ENCODE results near the gene SLC11A1. TPM values are rescaled to one million over a fixed set of nuclear protein-coding genes. Genes with fewer than 3 reads are reported as not detected.
A peak's percentile ranks its signal among the peaks of the same experiment; 100 is the strongest.

Gene SLC11A1
- total and polyA plus RNA-seq, 5 experiments from 2014 or later, result 0.27 to 1.2 (median 0.73) TPM

GRCh38 chr2:218347172-218347571, 34.9 kb upstream of the SLC11A1 start:
- Mint-ChIP-seq H3K36me3 (peaks cover 0 to 6% (median 0%) of the 10 kb centered on the region in 3 donors), H3K27ac (peak overlapping the region in 1 of 10 donors; percentile 7), H3K4me3 (no peak overlapping the region), H3K4me1 (peaks cover 0 to 4% (median 0%) of the 10 kb centered on the region in 4 donors), H3K9me3 (peaks cover 0 to 21% (median 8%) of the 10 kb centered on the region in 9 donors), H3K27me3 (no peaks in the 10 kb centered on the region)
- no peak for DNase-seq
- POLR2A ChIA-PET, result no interaction called here
- ATAC-seq, result no peak

- Mint-ChIP-seq H3K4me1 (peaks cover 0 to 8% (median 4%) of the 10 kb centered on the region in 4 donors), H3K9me3 (peaks cover 0 to 29% (median 10%) of the 10 kb centered on the region in 9 donors), H3K27ac (no peak overlapping the region), H3K27me3 (no peaks in the 10 kb centered on the region), H3K36me3 (peaks cover 0 to 9% (median 0%) of the 10 kb centered on the region in 3 donors), H3K4me3 (no peak overlapping the region)
- DNase-seq (peak in 1 of 10 donors; percentile 28), ATAC-seq (no peak)
- POLR2A ChIA-PET, result interaction anchor here (0.7 kb wide), 1 partner anchor 32 kb away, joined by 3 read pairs; no protein-coding TSS in a partner anchor
These were observed 28.0 kb upstream of the SLC11A1 start for GRCh38 chr2:218354045-218354444.

- Mint-ChIP-seq H3K4me3 (no peak overlapping the region), H3K27ac (peak overlapping the region in 1 of 10 donors; percentile 8), H3K4me1 (peaks cover 0 to 8% (median 4%) of the 10 kb centered on the region in 4 donors), H3K9me3 (peaks cover 0 to 27% (median 10%) of the 10 kb centered on the region in 9 donors), H3K36me3 (peaks cover 0 to 9% (median 0%) of the 10 kb centered on the region in 3 donors), H3K27me3 (no peaks in the 10 kb centered on the region)
- ATAC-seq (no peak), DNase-seq (peak in 1 of 10 donors; percentile 11)
- POLR2A ChIA-PET, result interaction anchor here (0.8 to 3.8 kb wide), 2 partner anchors 57 to 64 kb away, joined by 3 to 27 read pairs; no protein-coding TSS in a partner anchor
These were observed 27.1 kb upstream of the SLC11A1 start for GRCh38 chr2:218354850-218355443.

- POLR2A ChIA-PET, result interaction anchor here (0.5 to 3.8 kb wide), 14 partner anchors 10 to 87 kb away, joined by 3 to 27 read pairs (median 5); partner anchors contain the start of genes AAMP, PNKD and TMBIM1
- peaks cover 3 to 8% (median 5%) of the 10 kb centered on the region in 4 donors for H3K4me1 Mint-ChIP-seq
- DNase-seq, result peak in 1 of 10 donors; percentile 53
- H3K4me3 Mint-ChIP-seq, result no peak overlapping the region
- no peak for ATAC-seq
- H3K27ac Mint-ChIP-seq, result peak overlapping the region in 3 of 10 donors; percentile 22 to 63 (median 37)
- no peaks in the 10 kb centered on the region for H3K27me3 Mint-ChIP-seq
- peaks cover 0 to 6% (median 2%) of the 10 kb centered on the region in 9 donors for H3K9me3 Mint-ChIP-seq
- peaks cover 0 to 2% (median 0%) of the 10 kb centered on the region in 3 donors for H3K36me3 Mint-ChIP-seq
These were observed 24.6 kb upstream of the SLC11A1 start for GRCh38 chr2:218357236-218358177.

- peak overlapping the region in 2 of 10 donors; percentile 44 to 66 for H3K27ac Mint-ChIP-seq
- no peaks in the 10 kb centered on the region for H3K9me3 Mint-ChIP-seq
- peak in 1 of 10 donors; percentile 21 for DNase-seq
- H3K4me1 Mint-ChIP-seq, result peaks cover 6 to 10% (median 8%) of the 10 kb centered on the region in 4 donors
- no peaks in the 10 kb centered on the region for H3K27me3 Mint-ChIP-seq
- H3K4me3 Mint-ChIP-seq, result no peak overlapping the region
- no peak for ATAC-seq
- POLR2A ChIA-PET, result interaction anchor here (2.1 kb wide), 1 partner anchor 68 kb away, joined by 8 read pairs; the partner anchor contains the start of gene TMBIM1
- no peaks in the 10 kb centered on the region for H3K36me3 Mint-ChIP-seq
These were observed 21.6 kb upstream of the SLC11A1 start for GRCh38 chr2:218360453-218360852.

GRCh38 chr2:218362606-218363005, 19.5 kb upstream of the SLC11A1 start:
- DNase-seq (peak in 1 of 10 donors; percentile 6), ATAC-seq (no peak)
- Mint-ChIP-seq H3K27ac (peak overlapping the region in 3 of 10 donors; percentile 21 to 43 (median 39)), H3K4me1 (peaks cover 5 to 17% (median 11%) of the 10 kb centered on the region in 4 donors), H3K36me3 (no peaks in the 10 kb centered on the region), H3K9me3 (peaks cover 0 to 2% (median 0%) of the 10 kb centered on the region in 9 donors), H3K4me3 (no peak overlapping the region), H3K27me3 (no peaks in the 10 kb centered on the region)
- POLR2A ChIA-PET, result interaction anchor here (0.7 to 1.4 kb wide), 5 partner anchors 15 to 842 kb away, joined by 3 to 4 read pairs (median 3); no protein-coding TSS in a partner anchor

GRCh38 chr2:218363736-218364135, 18.3 kb upstream of the SLC11A1 start:
- Mint-ChIP-seq H3K27ac (peak overlapping the region in 3 of 10 donors; percentile 17 to 46 (median 27)), H3K36me3 (no peaks in the 10 kb centered on the region), H3K27me3 (no peaks in the 10 kb centered on the region), H3K4me1 (peaks cover 5 to 24% (median 16%) of the 10 kb centered on the region in 4 donors), H3K9me3 (peaks cover 0 to 2% (median 0%) of the 10 kb centered on the region in 9 donors), H3K4me3 (no peak overlapping the region)
- POLR2A ChIA-PET, result interaction anchor here (0.6 to 1.5 kb wide), 3 partner anchors 65 to 75 kb away, joined by 3 to 5 read pairs (median 3); no protein-coding TSS in a partner anchor
- DNase-seq, result peak in 1 of 10 donors; percentile 4
- ATAC-seq, result no peak

- ATAC-seq (no peak), DNase-seq (peak in 1 of 10 donors; percentile 54)
- no peaks in the 10 kb centered on the region for H3K36me3 Mint-ChIP-seq
- POLR2A ChIA-PET, result interaction anchor here (0.9 to 1.5 kb wide), 3 partner anchors 25 to 73 kb away, joined by 3 to 5 read pairs (median 4); no protein-coding TSS in a partner anchor
- H3K4me3 Mint-ChIP-seq, result no peak overlapping the region
- peak overlapping the region in 5 of 10 donors; percentile 17 to 87 (median 46) for H3K27ac Mint-ChIP-seq
- H3K27me3 Mint-ChIP-seq, result no peaks in the 10 kb centered on the region
- peaks cover 0 to 2% (median 0%) of the 10 kb centered on the region in 9 donors for H3K9me3 Mint-ChIP-seq
- H3K4me1 Mint-ChIP-seq, result peaks cover 6 to 29% (median 20%) of the 10 kb centered on the region in 4 donors
These were observed 17.9 kb upstream of the SLC11A1 start for GRCh38 chr2:218364196-218364595.

- Mint-ChIP-seq H3K4me1 (peaks cover 11 to 46% (median 40%) of the 10 kb centered on the region in 4 donors), H3K27ac (peak overlapping the region; percentile 73 to 93 (median 86)), H3K27me3 (no peaks in the 10 kb centered on the region), H3K4me3 (peak overlapping the region; percentile 68 to 88 (median 75)), H3K36me3 (no peaks in the 10 kb centered on the region), H3K9me3 (peaks cover 0 to 2% (median 0%) of the 10 kb centered on the region in 9 donors)
- DNase-seq, result peak in 1 of 10 donors; percentile 57
- ATAC-seq, result no peak
- POLR2A ChIA-PET, result interaction anchor here (0.8 to 1.6 kb wide), 15 partner anchors 9 to 105 kb away, joined by 3 to 10 read pairs (median 3); partner anchors contain the start of genes CATIP and TMBIM1
These were observed 15.3 kb upstream of the SLC11A1 start for GRCh38 chr2:218366621-218367414.

- POLR2A ChIA-PET, result interaction anchor here (0.8 to 1.6 kb wide), 15 partner anchors 9 to 104 kb away, joined by 3 to 10 read pairs (median 3); partner anchors contain the start of genes CATIP and TMBIM1
- DNase-seq (peak; percentile 49 to 80 (median 68)), ATAC-seq (peak; percentile 74 to 82)
- Mint-ChIP-seq H3K4me1 (peaks cover 11 to 49% (median 40%) of the 10 kb centered on the region in 4 donors), H3K4me3 (peak overlapping the region; percentile 71 to 88 (median 82)), H3K27me3 (no peaks in the 10 kb centered on the region), H3K27ac (peak overlapping the region; percentile 81 to 94 (median 88)), H3K9me3 (peaks cover 0 to 2% (median 0%) of the 10 kb centered on the region in 9 donors), H3K36me3 (no peaks in the 10 kb centered on the region)
These were observed 14.5 kb upstream of the SLC11A1 start for GRCh38 chr2:218367415-218368149.
